Measurements from ENCODE around the gene C4BPB. TPM values are rescaled to one million over a fixed set of nuclear protein-coding genes. Genes with fewer than 3 reads are reported as not detected.

C4BPB gene
- total and polyA plus RNA-seq, 2 donors (not counting 3 experiments of a cell fraction or from before 2014, with no cell fraction given): not detected

DNA sequence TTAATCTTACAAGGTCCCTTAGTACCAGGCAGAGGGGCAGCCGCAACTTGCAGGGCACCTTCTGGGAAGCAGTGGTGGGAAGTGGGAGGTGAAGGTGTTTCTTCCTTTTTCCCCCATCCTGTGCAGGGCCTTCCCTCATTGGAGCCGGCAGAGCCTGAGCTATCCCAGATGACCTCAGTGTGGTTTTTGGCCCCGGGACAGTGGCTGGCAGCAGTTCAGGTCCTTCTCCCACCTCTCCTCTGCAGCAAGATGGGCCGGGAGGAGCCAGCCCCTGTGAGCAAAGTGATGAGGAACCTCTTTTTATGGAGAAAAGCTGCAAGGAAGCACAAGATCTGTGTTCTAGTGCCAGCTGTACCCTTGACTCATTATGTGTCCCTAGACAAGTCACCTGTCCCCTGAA lies 28.8 kb upstream of the C4BPB start:
- Histone ChIP-seq H3K27ac (ENCODE audit: insufficient read depth, low read depth, low read length) (no peak overlapping the region), H4K20me1 (replicated peaks; ENCODE audit: control insufficient read depth, extremely low read depth, insufficient read depth, low read length) (no peaks in the 10 kb centered on the region), H3K36me3 (ENCODE audit: control insufficient read depth in 2 of 2, extremely low read depth in 1 of 2, insufficient read depth in 2 of 2, low read length in 2 of 2) (no peaks in the 10 kb centered on the region), H3K79me2 (ENCODE audit: control insufficient read depth, insufficient read depth, low read length) (no peaks in the 10 kb centered on the region), H3K4me1 (ENCODE audit: control insufficient read depth, extremely low read depth, insufficient read depth, low read length) (no peaks in the 10 kb centered on the region), H3K9ac (replicated peaks; ENCODE audit: extremely low read depth, insufficient read depth, low read length) (no peak overlapping the region), H3K4me3 (replicated peaks in 1 of 3; ENCODE audit: insufficient read depth in 1 of 3, low read depth in 1 of 3, low read length in 3 of 3) (no peak overlapping the region), H2AFZ (ENCODE audit: low read depth, low read length) (no peak overlapping the region), H3K9me1 (replicated peaks; ENCODE audit: control insufficient read depth, extremely low read depth, insufficient read depth, low read length) (no peaks in the 10 kb centered on the region), H3K4me2 (ENCODE audit: insufficient read depth, low read length) (no peak overlapping the region), H3K27me3 (ENCODE audit: control insufficient read depth in 2 of 2, insufficient read depth in 2 of 2, low read length in 2 of 2) (peaks cover 0 to 2% of the 10 kb centered on the region in 2 experiments), H3K9me3 (replicated peaks; ENCODE audit: control insufficient read depth, insufficient read depth, low read length) (no peaks in the 10 kb centered on the region)
- ChIA-PET CTCF (interaction anchor here (1.0 to 2.3 kb wide), 3 partner anchors 16 to 345 kb away, joined by 3 to 7 read pairs (median 4); no protein-coding TSS in a partner anchor), POLR2A (no interaction called here)
- dilution Hi-C loops (cut with MboI; ENCODE audit: extremely low pct_ligation_motif_present, low sequenced_read_pairs): no loop called here
- FAIRE-seq (no peak), DNase-seq (ENCODE audit: low read depth, low spot score) (no peak)
- intact Hi-C loops (cut with micrococcal nuclease): no loop called here
- BruUV-seq (replicated peaks): no TSS peak
- TF ChIP-seq POLR2A (IDR thresholded peaks at IDR 0.05; ENCODE audit: low read depth, low read length) (no peak), JUN (IDR thresholded peaks at IDR 0.05; ENCODE audit: borderline replicate concordance, insufficient read depth, insufficient read length, low read depth) (no peak)

GRCh38 chr1:207060596-207060995 lies 28.1 kb upstream of the C4BPB start:
- no peak for DNase-seq (ENCODE audit: low read depth, low spot score)
- no peak overlapping the region for H2AFZ ChIP-seq (ENCODE audit: low read depth, low read length)
- H4K20me1 ChIP-seq (replicated peaks; ENCODE audit: control insufficient read depth, extremely low read depth, insufficient read depth, low read length): no peaks in the 10 kb centered on the region
- H3K79me2 ChIP-seq (ENCODE audit: control insufficient read depth, insufficient read depth, low read length): no peaks in the 10 kb centered on the region
- no peaks in the 10 kb centered on the region for H3K4me1 ChIP-seq (ENCODE audit: control insufficient read depth, extremely low read depth, insufficient read depth, low read length)
- CTCF ChIA-PET: interaction anchor here (1.2 to 2.3 kb wide), 2 partner anchors 20 to 344 kb away, joined by 4 to 7 read pairs; no protein-coding TSS in a partner anchor
- H3K9me1 ChIP-seq (replicated peaks; ENCODE audit: control insufficient read depth, extremely low read depth, insufficient read depth, low read length): no peaks in the 10 kb centered on the region
- H3K9ac ChIP-seq (replicated peaks; ENCODE audit: extremely low read depth, insufficient read depth, low read length): no peak overlapping the region
- peaks cover 0 to 2% of the 10 kb centered on the region in 2 experiments for H3K27me3 ChIP-seq (ENCODE audit: control insufficient read depth in 2 of 2, insufficient read depth in 2 of 2, low read length in 2 of 2)
- no TSS peak for BruUV-seq (replicated peaks)
- no peaks in the 10 kb centered on the region for H3K36me3 ChIP-seq (ENCODE audit: control insufficient read depth in 2 of 2, extremely low read depth in 1 of 2, insufficient read depth in 2 of 2, low read length in 2 of 2)
- dilution Hi-C loops (cut with MboI; ENCODE audit: extremely low pct_ligation_motif_present, low sequenced_read_pairs) (no loop called here), intact Hi-C loops (cut with micrococcal nuclease) (no loop called here)
- H3K9me3 ChIP-seq (replicated peaks; ENCODE audit: control insufficient read depth, insufficient read depth, low read length): no peaks in the 10 kb centered on the region
- FAIRE-seq: no peak
- TF ChIP-seq FOS (IDR thresholded peaks at IDR 0.05; ENCODE audit: borderline replicate concordance, insufficient read depth, low read length): no peak
- no peak for TF ChIP-seq POLR2A (IDR thresholded peaks at IDR 0.05; ENCODE audit: low read depth, low read length)
- TF ChIP-seq GATA2 (IDR thresholded peaks at IDR 0.05; ENCODE audit: insufficient read depth, insufficient read length, low read depth, low read length): no peak
- TF ChIP-seq EZH2 (IDR thresholded peaks at IDR 0.05; ENCODE audit: borderline replicate concordance, low read depth, low read length, severe bottlenecking): no peak
- TF ChIP-seq MYC (IDR thresholded peaks at IDR 0.05; ENCODE audit: low read depth, low read length): no peak
- TF ChIP-seq, protein P1, sequence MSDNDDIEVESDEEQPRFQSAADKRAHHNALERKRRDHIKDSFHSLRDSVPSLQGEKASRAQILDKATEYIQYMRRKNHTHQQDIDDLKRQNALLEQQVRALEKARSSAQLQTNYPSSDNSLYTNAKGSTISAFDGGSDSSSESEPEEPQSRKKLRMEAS (IDR thresholded peaks at IDR 0.05; ENCODE audit: insufficient read depth, insufficient read length): no peak
- TF ChIP-seq JUN (IDR thresholded peaks at IDR 0.05; ENCODE audit: borderline replicate concordance, insufficient read depth, insufficient read length, low read depth): no peak
- TF ChIP-seq POLR2AphosphoS5 (IDR thresholded peaks at IDR 0.05; ENCODE audit: insufficient read depth, low read depth, low read length): no peak
- TF ChIP-seq CTCF (IDR thresholded peaks at IDR 0.05; ENCODE audit: extremely low read depth in 1 of 2, insufficient read depth in 1 of 2, low read depth in 1 of 2, low read length in 2 of 2): no peak
- H3K4me2 ChIP-seq (ENCODE audit: insufficient read depth, low read length): no peak overlapping the region
- POLR2A ChIA-PET: no interaction called here
- H3K4me3 ChIP-seq (replicated peaks in 1 of 3; ENCODE audit: insufficient read depth in 1 of 3, low read depth in 1 of 3, low read length in 3 of 3): no peak overlapping the region
- H3K27ac ChIP-seq (ENCODE audit: insufficient read depth, low read depth, low read length): no peak overlapping the region
